ENCODE measurements around the gene RND2. TPM values are rescaled to one million over a fixed set of nuclear protein-coding genes. Genes with fewer than 3 reads are reported as not detected.
"Not testable (repeated sequence)": the region's sequence is repeated elsewhere in the genome, so short reads cannot be mapped to it uniquely, and the experiment has no call there.

RND2 gene
- polyA plus RNA-seq, 5 donors, result 1.6 to 2.2 (median 1.9) TPM

DNA sequence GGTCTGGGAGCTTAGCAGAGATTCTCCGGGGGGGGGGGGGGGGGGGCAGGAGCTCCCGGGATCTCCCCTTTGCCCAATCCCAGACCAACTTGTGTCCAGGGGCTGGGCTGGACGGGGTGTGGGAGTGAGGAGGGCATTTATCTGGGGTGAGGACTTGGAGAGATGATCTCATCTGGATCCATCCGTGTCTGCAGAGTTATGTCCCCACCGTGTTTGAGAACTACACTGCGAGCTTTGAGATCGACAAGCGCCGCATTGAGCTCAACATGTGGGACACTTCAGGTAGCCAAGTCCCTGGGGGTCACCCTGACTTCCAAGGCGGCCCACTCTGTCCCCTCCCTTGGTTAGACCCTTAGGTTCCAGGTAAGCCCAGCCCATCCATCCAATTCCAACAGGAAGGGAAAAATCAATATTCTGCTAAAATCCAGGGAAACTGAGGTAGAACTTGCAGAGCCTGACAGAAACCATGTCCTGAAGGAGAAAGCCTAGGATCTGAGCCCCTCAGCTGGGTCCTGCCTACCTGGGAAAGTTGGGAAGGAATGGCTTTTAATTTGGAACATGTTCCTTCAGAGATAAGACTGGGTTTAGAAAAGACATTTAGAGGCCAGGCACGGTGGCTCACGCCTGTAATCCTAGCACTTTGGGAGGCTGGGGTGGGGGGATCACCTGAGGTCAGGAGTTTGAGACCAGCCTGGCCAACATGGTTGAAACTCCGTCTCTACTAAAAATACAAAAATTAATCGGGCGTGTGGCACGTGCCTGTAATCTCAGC, 921 bp downstream of the RND2 start:
- DNase-seq, result no peak

DNA sequence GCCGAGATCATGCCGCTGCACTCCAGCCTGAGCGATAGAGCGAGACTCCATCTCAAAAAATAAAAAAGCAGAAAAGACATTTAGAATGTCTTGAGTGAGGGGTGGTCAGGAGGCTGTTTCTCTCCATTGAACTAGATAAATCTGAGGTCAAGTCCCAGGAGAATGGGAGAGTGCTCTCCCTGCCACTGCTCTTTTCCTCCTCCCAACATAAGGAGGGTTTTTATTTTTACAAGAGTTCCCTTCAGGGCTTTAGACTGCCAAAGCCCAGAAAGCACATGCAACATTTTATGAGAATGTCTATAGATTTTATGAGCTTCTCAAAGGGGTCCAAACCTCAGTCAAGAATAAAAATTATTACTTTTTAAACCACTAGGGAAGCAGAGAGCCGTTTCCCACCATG, 1.6 kb downstream of the RND2 start:
- no peak for DNase-seq

DNA sequence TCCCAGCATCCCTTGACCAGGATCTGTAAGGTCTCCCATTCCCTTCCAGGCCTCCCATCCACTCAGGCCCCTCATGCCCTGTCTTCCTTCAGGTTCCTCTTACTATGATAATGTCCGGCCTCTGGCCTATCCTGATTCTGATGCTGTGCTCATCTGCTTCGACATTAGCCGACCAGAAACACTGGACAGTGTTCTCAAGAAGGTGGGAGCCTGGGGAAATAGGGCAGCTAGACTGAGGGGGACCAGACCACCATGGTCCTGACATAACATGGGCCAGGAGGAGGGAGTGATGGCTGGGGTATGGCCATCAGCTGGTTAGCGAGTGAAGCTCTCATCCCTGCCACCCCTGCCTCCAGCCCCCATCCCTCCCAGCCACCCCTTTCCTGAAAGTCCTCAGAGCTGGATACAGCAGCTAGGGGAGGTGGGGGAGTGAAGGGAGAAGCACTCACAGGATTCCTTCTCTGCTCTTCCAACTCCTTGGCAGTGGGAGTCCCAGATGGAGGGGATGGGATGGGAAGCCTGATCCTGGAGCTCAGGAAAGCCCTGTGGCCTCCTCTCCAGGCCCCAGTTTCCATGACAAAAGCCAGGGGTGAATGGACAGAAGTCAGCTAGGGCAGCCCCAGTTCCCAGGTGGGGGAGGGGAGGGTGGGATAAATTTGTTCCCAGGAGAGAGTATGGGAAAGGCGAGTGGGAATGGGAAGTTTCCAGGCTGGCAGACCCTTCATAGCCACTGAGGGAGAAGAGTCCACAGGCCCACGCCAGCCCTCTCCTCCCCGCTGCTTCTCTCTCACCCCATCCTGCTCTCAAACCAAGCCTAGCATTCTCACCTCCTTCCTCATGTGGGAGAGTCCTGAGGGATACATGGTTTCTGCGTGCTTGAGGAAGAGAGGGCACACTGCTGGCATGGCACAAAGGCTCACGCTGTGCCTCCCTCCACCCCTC, 2.3 kb downstream of the RND2 start:
- DNase-seq, result no peak

DNA sequence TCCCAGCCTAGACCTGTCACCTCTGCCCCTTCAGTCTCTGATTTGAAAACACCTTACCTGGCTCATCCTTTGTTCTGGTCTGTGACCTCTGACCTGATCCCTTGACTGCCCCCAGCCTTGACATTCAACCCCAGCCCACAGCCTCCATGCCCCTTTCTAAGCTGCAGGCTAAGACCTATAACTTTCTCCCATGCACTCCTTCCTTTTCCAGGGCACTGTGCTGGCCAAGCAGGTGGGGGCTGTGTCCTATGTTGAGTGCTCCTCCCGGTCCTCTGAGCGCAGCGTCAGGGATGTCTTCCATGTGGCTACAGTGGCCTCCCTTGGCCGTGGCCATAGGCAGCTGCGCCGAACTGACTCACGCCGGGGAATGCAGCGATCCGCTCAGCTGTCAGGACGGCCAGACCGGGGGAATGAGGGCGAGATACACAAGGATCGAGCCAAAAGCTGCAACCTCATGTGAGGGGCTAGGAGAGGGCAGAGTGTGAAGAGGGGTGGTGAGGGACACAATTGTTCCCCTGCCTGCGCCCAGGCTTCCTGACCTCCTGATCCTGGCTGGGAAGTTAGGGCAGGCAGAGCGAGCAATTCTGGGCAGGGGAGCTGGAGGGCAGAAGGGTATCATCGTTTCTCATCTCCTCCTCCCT, 3.3 kb downstream of the RND2 start:
- no peak for DNase-seq

DNA sequence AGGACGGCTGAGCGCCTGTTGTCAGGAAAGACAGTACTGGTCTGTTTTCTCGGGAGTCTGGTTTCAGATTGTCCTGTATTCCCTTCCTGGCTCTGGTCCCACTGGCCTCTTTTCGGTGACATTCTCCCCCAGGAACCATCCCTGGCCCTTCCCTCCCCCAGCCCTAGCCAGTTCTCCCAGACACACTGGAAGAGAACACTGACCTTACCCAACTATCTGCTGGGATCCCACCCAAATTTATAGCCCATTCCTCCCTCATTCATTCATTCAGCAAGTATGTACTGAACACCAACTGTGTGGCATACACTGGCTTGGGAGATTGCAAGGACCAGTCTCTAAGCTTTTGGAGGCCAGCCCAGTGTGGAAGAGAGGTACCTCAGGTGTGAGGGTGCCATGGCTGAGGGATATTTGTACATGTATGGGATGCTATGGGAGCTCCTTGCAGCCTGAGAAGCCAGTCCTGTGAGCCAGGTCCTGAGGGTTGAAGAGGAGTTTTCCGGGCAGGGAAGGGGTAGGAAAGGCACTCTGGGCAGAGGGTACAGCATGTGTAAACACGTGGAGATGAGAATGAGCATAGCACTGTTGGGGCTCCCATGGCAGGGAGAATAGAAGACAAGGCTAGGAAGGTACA, 5.2 kb downstream of the RND2 start:
- no peak for DNase-seq

DNA sequence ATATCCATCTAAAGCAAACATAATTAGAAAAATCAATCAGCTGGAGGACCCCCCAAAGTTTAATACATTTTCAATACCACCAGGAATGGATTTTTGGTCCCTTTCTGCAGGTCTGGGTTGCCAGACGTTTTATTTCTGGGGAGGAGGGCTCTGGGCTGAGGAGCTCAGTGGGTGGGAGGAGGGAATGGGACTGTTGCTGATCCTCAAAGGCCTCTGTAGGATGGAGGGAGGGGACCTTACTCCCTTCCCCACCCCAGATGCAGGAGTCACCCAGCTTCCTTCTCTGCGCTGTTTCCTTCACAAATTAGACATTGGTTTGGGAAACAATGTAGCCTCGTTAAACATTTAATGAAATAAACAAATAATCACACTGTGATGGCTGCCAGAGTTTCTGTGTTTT, 6.6 kb downstream of the RND2 start:
- no peak for DNase-seq

DNA sequence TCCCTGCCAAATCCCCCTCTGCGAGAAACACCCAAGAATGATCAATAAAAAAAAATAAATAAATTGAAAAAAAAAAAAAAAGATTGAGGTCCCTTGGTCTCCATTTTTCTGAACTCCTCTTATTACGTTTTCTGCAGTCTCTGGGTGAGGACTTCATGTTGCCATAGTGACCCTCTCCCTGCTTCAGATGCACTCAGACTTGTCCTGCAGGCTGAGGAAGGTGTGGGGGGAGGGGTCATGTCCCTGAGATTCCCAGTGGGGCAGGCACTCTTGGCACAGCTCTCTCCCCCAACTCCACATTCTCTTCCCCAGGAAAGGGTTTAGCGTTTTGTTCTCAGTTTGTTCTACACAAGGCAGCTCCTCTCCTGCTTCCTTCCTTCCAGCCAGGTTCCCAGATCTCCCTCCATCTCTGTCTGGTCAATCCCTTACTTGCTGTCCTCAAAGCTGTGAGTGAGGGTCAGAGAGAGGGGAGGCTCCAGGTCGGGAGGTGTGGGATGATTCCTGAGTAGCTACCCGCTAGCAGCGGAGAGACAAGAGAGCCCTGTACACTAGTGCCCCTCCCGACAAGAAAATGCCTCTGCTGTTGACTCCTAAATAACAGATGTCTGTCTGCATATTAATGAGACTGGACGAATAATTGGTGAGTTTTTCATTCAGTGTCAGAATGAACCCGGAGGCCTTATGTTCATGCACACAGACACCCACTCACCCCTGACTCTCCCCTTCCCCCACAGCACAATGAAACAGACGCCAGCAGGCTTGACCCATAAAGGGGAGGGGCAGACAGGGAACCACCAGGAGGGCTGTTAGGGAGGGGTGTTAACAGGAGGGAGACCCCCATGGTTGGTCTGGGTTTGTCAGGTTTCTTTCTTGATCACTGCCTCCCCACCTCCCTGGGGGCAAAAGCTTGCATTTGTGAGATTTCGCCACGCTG, 9.2 kb downstream of the RND2 start:
- DNase-seq, result no peak

DNA sequence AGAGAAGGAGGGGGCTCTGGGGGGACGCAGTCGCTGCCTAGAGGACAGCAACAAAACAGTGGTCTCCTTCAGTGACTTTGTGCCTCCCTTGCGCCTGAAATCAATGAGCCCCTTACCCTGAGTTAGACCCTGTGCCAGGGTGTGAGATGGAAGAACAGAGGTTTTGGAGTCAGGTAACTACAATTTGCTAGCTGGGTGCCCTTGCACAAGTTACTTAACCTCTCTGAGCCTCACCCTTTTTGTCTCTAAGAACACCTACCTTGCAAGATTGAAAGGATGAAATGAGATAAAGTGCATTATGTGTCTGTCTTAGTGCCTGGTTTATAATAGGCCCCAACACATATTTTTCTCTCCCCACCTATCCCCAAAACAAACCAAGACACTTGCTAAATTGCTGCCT, 9.9 kb downstream of the RND2 start:
- DNase-seq, result no peak

DNA sequence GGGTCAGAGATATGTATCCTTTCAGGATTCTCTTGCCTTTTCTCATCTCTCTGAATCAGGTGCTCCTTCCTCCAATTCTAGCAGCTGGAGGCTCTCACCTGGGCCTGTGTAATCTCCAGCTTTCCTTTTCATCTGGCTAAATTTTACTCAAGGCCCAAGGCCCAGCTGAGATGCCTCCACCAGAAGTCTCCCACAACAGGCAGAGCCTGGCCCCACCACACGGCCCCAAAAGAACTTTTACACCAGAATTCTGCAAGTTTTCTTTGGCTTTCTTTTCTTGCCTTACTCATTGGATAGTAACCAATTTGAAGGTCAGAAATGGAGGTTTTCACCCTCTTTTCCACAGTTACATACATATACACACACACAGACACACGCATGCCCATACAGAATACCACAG, 14.6 kb downstream of the RND2 start:
- no peak for DNase-seq

DNA sequence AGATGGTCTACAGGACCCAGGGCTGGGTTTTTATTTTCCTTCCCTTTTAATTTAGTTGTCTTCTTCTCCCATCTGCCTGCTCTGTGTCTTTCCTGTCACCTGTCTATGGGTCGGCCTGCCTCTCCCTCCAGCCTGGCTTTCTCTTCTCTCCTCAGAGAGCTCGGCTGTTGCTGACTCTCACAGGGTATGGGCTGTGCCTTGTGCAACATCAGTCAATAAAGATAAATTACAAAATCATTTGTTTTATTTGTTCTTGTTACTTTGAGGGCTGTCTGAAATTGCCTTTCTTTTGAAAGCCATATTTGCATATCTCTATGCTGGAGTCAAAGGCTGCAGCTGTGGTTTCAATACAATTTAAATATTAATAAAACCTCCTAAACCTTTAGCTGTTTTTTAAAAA, 15.6 kb downstream of the RND2 start:
- no peak for DNase-seq

DNA sequence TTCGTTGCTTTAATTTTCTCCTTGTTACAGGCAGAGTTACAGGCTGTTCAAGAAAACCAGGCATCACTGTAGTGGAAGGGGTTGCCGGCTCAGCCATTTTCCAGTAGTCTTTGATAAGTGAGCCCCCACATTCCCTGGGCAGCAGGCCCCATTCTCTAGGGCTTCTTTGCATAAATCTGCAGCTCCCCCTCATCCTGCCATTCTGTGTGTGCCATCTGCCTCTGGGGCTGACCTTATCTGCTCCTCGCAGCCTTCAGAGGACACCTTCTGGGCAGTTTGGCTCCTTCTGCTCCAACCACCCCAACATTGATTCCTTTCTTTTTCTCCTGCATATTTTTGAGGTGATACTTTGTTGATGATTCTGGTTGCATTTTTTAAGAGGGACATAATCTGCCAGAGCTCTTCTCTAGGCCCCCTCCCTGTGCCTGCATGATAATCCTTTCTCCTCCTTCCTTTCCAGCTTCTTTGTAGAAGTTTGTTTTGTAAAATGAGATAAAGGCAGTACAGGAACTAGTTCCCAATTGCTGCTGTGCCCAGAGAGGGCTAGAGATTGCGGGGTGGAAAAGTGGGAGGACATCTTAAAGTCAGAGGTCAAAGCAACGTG, 17.1 kb downstream of the RND2 start:
- DNase-seq, result no peak

DNA sequence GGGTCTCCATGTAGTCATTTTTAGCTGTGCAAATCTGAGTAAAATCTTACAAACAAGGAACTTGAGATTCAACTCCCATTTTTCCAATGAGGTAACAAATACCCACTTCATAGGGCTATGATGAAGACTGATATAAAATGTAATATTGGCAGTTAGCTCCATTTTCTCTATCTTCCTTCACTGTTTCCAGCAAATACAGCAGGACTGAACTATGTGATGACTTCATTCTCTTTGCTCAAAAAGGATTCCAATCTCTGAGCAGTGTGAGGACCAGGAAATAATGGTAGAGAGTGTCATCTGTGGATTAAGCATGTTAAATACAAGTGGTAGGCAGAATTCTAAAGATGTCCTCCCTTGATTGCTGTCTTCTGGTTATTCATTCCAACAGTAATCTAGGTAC, 18.3 kb downstream of the RND2 start:
- no peak for DNase-seq

DNA sequence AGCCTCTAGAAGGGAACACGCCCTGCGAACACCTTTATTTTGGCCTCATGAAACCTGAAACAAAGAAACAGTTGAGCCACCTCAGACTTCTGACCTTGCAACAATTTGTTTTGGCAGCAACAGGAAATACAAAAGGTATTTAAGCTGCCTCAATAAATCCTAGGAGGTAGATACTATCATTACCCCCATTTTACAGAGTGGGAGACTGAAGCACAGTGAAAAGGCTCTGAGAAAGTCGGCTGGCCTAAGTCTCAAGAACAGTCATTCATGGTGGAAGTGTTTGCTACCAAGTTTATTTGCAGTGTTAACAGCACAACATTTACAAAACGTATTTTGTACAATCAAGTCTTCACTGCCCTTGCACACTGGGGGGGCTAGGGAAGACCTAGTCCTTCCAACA, 19.0 kb downstream of the RND2 start:
- no peak for DNase-seq

DNA sequence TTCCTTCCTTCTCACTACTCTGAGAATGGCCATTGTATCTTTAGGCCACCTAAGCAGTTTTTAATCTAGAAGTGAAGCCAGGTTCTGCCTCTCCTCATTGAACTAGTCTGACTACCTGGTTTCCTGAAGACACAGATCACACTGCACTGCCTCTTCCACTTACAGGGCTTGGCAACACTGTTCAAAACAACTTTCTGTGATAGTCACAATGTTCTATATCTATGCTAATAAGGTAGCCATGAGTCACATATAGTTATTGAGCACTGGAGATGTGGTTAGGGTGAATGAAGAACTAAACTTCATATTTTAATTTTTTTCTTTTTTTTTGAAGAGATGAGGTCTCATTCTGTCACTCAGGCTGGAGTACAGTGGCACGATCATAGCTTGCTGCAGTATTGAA, 26.9 kb downstream of the RND2 start:
- no peak for DNase-seq

DNA sequence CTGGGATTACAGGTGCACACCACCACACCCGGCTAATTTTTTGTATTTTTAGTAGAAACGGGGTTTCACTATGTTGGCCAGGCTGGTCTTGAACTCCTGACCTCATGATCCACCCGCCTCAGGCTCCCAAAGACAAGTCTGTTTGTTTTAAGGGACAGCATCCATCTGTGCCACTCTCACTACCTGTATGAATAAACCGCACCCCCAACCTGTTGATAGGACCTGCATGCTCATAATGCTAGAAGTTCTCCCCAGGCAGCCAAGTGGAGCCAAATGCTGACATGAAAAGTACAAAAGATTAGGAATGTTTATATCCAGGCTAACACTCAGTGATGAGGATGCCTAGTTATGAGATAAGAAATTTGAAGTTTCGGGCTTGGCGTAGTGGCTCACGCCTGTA, 28.0 kb downstream of the RND2 start:
- not testable (repeated sequence) for DNase-seq

DNA sequence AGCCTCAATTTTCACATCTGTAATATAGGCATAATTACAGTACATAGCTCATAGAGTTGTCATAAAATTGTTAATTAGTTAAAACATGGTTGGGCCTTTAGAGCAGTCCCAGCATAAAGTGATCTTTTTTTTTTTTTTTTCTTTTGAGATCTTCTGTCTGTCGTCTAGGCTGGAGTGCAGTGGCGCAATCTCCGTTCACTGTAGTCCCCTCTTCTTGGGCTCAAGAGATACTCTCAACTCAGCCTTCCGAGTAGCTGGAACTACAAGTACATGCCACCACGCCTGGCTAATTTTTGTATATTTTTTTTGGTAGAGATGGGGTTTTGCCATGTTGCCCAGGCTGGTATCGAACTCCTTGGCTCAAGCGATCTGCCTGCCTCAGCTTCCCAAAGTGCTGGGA, 31.0 kb downstream of the RND2 start:
- no peak for DNase-seq

DNA sequence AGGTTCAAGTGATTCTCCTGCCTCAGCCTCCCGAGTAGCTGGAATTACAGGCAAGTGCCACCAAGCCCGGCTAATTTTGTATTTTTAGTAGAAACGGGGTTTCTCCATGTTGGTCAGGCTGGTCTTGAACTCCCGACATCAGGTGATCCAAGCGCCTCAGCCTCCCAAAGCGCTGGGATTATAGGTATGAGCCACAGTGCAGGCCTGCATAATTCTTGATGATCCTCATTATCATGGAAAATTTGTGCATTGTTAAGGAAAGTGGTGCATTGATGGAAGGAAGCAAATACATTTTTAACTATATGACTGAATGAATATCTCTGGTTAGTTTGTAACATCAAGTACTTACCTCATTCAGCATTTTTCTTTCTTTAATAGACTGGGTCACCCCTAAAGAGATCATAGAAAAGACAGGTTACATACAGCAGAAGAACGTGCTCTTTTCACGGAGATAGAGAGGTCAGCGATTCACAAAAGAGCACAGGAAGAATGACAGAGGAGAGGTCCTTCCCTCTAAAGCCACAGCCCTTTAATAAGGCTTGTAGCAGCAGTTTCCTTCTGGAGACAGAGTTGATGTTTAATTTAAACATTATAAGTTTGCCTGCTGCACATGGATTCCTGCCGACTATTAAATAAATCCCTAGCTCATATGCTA, 38.1 kb downstream of the RND2 start:
- DNase-seq, result no peak

DNA sequence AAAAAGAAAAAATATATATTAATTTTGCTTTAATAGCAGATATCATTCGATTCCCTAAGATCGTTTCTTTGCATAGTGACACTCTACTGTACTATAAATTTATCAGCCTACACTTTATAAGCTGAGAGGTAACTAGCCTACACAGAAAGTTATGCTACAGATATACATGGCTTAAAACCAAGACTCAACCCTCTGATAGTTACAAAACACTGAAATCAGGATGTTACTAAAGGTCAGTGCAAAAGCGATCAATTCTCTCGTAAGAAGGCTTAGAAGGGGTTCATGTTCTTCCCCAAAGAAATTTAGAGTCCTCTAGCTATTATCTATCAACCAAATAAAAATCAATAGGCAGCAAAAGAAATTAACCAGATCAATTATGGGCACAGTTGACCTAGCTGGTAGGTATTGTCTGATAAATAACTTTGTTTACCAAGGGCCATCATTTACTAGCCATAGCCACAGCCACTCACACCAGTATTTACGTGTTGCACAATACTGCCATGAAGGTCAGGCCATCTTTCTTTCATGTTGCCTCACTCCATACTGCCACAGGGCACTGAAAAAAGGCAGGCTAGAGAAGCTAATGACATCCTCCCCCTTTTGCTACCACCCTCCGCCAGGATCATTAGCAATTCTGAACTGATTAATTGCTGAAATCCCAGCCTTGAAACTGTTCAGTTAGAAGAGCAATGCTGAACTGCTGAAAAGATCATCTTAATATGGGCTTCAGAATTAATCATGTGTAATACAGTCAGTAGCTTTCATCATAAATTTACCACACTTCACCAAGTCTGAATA, 43.7 kb downstream of the RND2 start:
- DNase-seq, result no peak

DNA sequence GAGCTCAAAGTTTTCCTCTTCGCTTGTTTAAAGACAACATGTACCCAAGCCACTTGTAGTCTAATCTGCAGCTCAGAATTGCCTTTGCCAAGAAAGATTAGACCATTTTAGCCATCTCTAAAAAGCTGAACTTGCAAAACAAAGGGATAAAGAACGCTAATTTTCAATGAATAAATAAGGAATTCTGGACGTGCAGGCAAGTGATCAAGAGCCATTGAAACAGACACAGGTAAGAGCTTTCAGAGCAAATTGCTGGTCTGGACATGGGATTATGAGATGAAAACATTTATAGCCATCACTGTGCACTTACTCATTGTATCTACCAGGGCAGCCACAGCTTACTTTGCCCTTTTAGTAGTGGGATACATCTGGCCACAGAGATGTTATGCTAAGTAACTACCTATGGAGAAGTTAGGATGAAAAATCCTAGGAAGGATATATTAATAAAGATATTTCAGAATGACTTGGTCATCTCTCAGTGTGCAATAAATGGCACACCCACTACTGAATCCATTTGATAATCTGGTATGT, 44.4 kb downstream of the RND2 start:
- DNase-seq, result no peak
